Testis (tissue), 3 donors: ENCODE measurements around the gene PPIL1. TPM values are rescaled to one million over a fixed set of nuclear protein-coding genes. Genes with fewer than 3 reads are reported as not detected.

Experiments
- DNase-seq: peaks from one replicate; pipeline ENCODE4 v3.0.0-alpha.2; 2019
- H3K27ac ChIP-seq, 2 donors: fragments of 200-600 bp; sonication (generic); one replicate each; pipeline ENCODE4 v1.5.1; 2019
- H3K27me3 ChIP-seq: fragments of 200-600 bp; sonication (generic); one replicate; pipeline ENCODE4 v1.5.1; 2019
- H3K36me3 ChIP-seq: fragments of 200-600 bp; sonication (generic); one replicate; pipeline ENCODE4 v1.5.1; 2017; ENCODE audit warnings: low read depth; ENCODE audit errors: missing control alignments
- H3K4me1 ChIP-seq: fragments of 200-600 bp; sonication (generic); one replicate; pipeline ENCODE4 v1.5.1; 2019
- H3K4me3 ChIP-seq, 2 donors: fragments of 200-600 bp; sonication (generic); one replicate each; pipeline ENCODE4 v1.5.1; 2017 to 2019
- H3K9me3 ChIP-seq: fragments of 200-600 bp; sonication (generic); one replicate; pipeline ENCODE4 v1.5.1; 2017
- POLR2A ChIP-seq: fragments of 450-650 bp; IDR thresholded peaks from one replicate; pipeline ENCODE4 v1.6.1; 2017; ENCODE audit warnings: antibody characterized with exemption, mild to moderate bottlenecking, moderate library complexity
- WGBS, 2 donors: methylation state at CpG; one replicate each; pipeline ENCODE4 v1.1.5; 2018; 5-methylcytosine and 5-hydroxymethylcytosine counted together
- intact Hi-C: fragments of 100-400 bp; cut with DNase I; formaldehyde crosslinking; loops from one replicate; pipeline ENCODE4 v1.15.1; 2023; ENCODE audit warnings: low total_unique reads
- polyA plus RNA-seq: library from polyadenylated mRNA; stranded (reverse); fragments of 350-450 nt; fragmentation: Illumina TruSeq; extraction: RNeasy Lipid Tissue Mini Kit (QIAGEN cat#74804); gene quantifications from one replicate; pipeline ENCODE4 v1.2.3, GENCODE V29; 2014; ENCODE audit warnings: low read depth, low replicate concordance; ENCODE audit not compliant: insufficient read depth
- total RNA-seq, 2 donors: library from RNA; depleted of rRNA; stranded (reverse); fragments of >200 nt; gene quantifications; one replicate each; pipeline ENCODE4 v1.2.3, GENCODE V29; 2016
- TF ChIP-seq, protein P1 (sequence below), 3 experiments: fragments of 450-650 bp in 2 of 3; fragments of 200-600 bp in 1 of 3; sonication (generic) in 1 of 3; IDR thresholded peaks; one replicate each; pipeline ENCODE4 v1.5.1; 2016 to 2019; ENCODE audit warnings: antibody characterized with exemption in 3 of 3, mild to moderate bottlenecking in 2 of 3, moderate library complexity in 1 of 3

Gene PPIL1
- total and polyA plus RNA-seq, 3 donors from 2014 or later = 35.0 to 41.2 (median 39.4) TPM

DNA sequence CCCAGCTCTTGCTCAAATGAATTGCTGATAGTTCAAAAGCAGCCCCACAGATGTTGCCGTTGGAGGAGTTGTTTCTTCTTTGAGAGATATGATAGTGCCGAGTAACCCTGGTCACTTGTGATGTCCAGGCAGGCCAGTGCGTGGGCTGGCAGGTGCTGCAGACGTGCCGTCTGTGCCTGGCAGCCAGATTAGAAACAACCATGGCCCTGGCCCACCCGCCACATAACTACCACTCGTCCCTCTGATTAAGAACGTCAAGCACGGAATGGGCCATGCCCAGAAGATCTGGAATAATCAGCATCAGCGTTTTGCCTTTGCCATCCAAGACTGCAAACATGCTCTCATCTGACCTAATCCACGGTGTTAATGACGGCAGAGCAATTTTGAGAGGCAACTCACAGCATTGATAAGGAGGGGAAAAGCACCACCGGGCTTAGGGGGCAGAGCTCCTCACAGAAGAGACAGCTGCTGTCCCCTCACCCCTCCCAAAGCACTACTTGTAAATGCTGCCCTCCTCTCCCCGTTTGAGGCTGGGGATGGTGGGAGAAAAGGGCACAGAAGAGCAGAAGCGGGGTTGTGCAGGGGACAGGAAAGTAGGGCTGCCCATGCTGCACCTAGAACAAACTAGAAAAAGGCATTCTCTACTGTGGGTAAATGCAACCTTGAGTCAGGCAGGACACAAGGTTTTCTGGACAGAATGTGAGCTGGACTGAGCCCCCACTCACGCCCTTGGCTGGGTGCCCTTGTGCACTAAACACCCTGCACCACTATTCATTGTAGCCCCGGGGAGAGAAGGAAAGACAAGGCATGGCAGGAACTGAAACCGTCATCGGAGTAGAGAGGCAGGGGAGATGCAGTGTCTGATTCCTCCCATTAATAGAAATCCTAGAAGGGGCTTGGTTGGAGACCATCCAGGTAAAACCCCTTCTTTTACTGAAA lies 30.1 kb downstream of the PPIL1 start:
- H3K4me1 ChIP-seq = peaks cover 46% of the 10 kb centered on the region
- no peaks in the 10 kb centered on the region for H3K9me3 ChIP-seq
- WGBS, 2 donors = 63 to 72% methylated on average over 19 of the region's 19 CpGs
- no peaks in the 10 kb centered on the region for H3K36me3 ChIP-seq
- no peaks in the 10 kb centered on the region for H3K27me3 ChIP-seq
- no peak overlapping the region for H3K4me3 ChIP-seq
- TF ChIP-seq, protein P1, sequence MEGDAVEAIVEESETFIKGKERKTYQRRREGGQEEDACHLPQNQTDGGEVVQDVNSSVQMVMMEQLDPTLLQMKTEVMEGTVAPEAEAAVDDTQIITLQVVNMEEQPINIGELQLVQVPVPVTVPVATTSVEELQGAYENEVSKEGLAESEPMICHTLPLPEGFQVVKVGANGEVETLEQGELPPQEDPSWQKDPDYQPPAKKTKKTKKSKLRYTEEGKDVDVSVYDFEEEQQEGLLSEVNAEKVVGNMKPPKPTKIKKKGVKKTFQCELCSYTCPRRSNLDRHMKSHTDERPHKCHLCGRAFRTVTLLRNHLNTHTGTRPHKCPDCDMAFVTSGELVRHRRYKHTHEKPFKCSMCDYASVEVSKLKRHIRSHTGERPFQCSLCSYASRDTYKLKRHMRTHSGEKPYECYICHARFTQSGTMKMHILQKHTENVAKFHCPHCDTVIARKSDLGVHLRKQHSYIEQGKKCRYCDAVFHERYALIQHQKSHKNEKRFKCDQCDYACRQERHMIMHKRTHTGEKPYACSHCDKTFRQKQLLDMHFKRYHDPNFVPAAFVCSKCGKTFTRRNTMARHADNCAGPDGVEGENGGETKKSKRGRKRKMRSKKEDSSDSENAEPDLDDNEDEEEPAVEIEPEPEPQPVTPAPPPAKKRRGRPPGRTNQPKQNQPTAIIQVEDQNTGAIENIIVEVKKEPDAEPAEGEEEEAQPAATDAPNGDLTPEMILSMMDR (IDR thresholded peaks at IDR 0.05) = no peak
- no peak for TF ChIP-seq POLR2A
- intact Hi-C loops = loop anchor here (5.0 kb wide), 1 partner anchor 77 kb away; no protein-coding TSS in a partner anchor
- DNase-seq = peak; percentile 91
- H3K27ac ChIP-seq = peak overlapping the region; percentile 32 to 71

DNA sequence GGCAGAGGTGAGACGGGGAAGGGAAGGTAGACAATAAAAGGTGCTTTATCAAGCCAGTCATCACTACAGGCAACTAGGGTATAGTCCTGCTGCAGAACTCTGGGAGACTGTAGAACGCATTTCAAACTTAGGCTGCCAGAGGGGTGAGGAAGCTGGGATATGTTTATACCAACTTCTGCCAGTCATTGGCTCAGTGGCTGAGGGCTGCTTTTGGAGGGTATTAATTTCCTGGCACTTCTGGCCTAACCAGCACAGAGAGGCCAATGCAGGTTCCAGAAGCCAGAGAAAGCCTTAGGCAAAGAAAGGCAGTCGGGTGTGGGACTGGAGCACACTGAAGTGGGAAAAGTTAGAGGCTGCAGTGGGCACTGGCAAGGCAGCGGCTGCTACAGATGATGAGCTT lies 31.4 kb downstream of the PPIL1 start:
- Histone ChIP-seq H3K9me3 (no peaks in the 10 kb centered on the region), H3K4me3 (no peak overlapping the region), H3K4me1 (peaks cover 32% of the 10 kb centered on the region), H3K27me3 (no peaks in the 10 kb centered on the region), H3K27ac (peak overlapping the region in 1 of 2 donors; percentile 36), H3K36me3 (no peaks in the 10 kb centered on the region)
- TF ChIP-seq, protein P1 (IDR thresholded peaks at IDR 0.05) = no peak
- no peak for TF ChIP-seq POLR2A
- WGBS, 2 donors = 74 to 87% methylated on average over 4 of the region's 4 CpGs
- no peak for DNase-seq
- intact Hi-C loops = no loop called here

DNA sequence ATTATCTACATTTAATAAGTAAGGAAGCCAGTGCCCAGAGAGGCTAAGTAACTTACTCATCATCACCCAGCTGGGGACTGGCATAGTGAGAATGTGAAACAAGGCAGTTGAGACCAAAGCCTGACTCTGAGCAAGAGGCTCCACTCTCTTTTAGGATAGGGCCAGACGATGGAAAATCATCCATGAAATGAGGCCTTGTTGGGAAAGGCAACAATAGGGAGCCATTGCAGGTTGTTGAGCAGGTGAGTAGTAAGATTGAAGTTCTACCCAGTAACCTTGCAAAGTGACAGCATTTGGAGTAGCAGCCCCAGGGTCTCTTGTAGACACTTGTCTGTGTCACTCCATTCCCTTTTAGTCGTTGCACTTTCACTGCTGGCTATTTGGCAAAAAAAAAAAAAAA lies 32.8 kb downstream of the PPIL1 start:
- H3K27me3 ChIP-seq = no peaks in the 10 kb centered on the region
- no peaks in the 10 kb centered on the region for H3K36me3 ChIP-seq
- 81 to 87% methylated on average over 2 of the region's 2 CpGs for WGBS, 2 donors
- intact Hi-C loops = no loop called here
- TF ChIP-seq POLR2A = no peak
- TF ChIP-seq, protein P1 (IDR thresholded peaks at IDR 0.05) = no peak
- peaks cover 29% of the 10 kb centered on the region for H3K4me1 ChIP-seq
- H3K9me3 ChIP-seq = no peaks in the 10 kb centered on the region
- no peak overlapping the region for H3K4me3 ChIP-seq
- peak overlapping the region in 1 of 2 donors; percentile 36 for H3K27ac ChIP-seq
- DNase-seq = no peak

DNA sequence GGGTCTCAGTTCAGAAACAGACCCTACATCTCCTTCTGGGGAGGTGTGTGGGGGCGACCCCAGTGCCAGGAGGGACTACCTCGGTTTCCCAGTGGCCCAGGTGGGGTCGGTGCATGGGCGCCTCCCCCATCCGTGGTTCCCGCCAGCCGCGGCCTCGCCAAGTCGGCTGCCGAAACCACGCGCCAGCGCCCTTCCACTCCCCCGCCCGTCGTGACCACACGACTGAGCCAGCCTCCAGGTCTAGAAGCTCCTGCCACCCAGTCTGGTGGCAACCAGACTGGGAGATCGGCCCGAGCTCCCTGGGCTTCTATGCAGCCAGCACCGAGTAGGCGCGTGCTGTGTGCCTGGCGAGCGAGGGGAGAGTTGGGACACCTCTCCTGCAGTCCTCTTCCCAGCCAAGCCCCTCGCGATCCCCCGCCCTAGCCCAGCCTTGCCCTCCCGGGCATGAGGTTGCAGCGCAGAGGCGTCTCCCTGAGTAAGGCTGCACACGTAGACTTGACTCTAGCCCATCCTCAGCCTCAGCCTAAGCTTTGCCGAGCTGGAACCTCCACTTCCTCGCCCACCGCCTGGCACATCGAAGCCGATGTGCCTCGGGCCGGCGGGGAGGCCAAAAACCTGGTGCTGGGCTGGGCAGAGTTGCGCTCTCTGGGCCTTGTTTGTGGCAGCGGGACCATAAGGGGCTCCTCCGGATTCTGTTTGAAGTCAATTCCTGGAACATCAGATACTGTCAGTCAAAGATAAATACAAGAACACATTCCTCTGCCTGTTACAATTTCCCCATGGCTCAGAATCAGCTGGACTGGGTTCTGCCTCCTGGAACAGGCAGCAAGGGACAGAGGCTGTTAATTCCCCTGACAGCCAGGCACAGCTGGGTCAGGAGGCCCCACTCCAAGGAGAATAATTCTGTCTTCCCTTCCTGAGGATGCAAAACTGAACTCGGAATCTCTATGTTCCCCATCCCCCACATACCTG lies 33.9 kb downstream of the PPIL1 start:
- H3K4me1 ChIP-seq = peaks cover 29% of the 10 kb centered on the region
- TF ChIP-seq, protein P1 (IDR thresholded peaks at IDR 0.05) = no peak
- TF ChIP-seq POLR2A = no peak
- WGBS, 2 donors = 5 to 8% methylated on average over 1 to 39 of the region's 44 CpGs

More for the DNA sequence above, 33.9 kb downstream of the PPIL1 start:
- Histone ChIP-seq H3K27ac (peak overlapping the region; percentile 21 to 71), H3K4me3 (peak overlapping the region; percentile 53 to 72), H3K36me3 (no peaks in the 10 kb centered on the region), H3K9me3 (no peaks in the 10 kb centered on the region), H3K27me3 (no peaks in the 10 kb centered on the region)
- intact Hi-C loops = no loop called here
- DNase-seq = peak; percentile 60
